ENCODE results near the gene PDZRN3.

PDZRN3 gene

GRCh38 chr3:73384091-73384906 lies 240.4 kb downstream of the PDZRN3 start:
- no peak for TF ChIP-seq TSHZ2 (CRISPR knock-in tag; IDR thresholded peaks at IDR 0.05)
- no peak for TF ChIP-seq CSDC2 (CRISPR knock-in tag; IDR thresholded peaks at IDR 0.05)
- no peak for TF ChIP-seq ESRRG (CRISPR knock-in tag; IDR thresholded peaks at IDR 0.05)
- TF ChIP-seq OSR1 (CRISPR knock-in tag; IDR thresholded peaks at IDR 0.05): no peak
- no peak for TF ChIP-seq ZFP30 (CRISPR knock-in tag; IDR thresholded peaks at IDR 0.05)
- no peak for TF ChIP-seq ZNF8 (CRISPR knock-in tag; IDR thresholded peaks at IDR 0.05)
- TF ChIP-seq BACH2 (CRISPR knock-in tag; IDR thresholded peaks at IDR 0.05; ENCODE audit: borderline replicate concordance): no peak
- TF ChIP-seq TOX (CRISPR knock-in tag; IDR thresholded peaks at IDR 0.05; ENCODE audit: borderline replicate concordance): no peak
- no peak for TF ChIP-seq ARNTL (CRISPR knock-in tag; IDR thresholded peaks at IDR 0.05; ENCODE audit: borderline replicate concordance, low read depth)
- TF ChIP-seq POU6F1 (CRISPR knock-in tag; IDR thresholded peaks at IDR 0.05; ENCODE audit: borderline replicate concordance, low read depth): no peak
- no peak for TF ChIP-seq PATZ1 (CRISPR knock-in tag; IDR thresholded peaks at IDR 0.05; ENCODE audit: borderline replicate concordance)
- no peak for TF ChIP-seq PPARA (CRISPR knock-in tag; IDR thresholded peaks at IDR 0.05; ENCODE audit: borderline replicate concordance)
- TF ChIP-seq GLIS3 (CRISPR knock-in tag; IDR thresholded peaks at IDR 0.05): no peak
- no peak for TF ChIP-seq ZNF565 (CRISPR knock-in tag; conservative IDR thresholded peaks at IDR 0.05; ENCODE audit: low read depth)
- ATAC-seq: no peak

GRCh38 chr3:73383470-73384049 lies 241.2 kb downstream of the PDZRN3 start:
- no peak for TF ChIP-seq CREB5 (CRISPR knock-in tag; IDR thresholded peaks at IDR 0.05; ENCODE audit: low read depth)
- TF ChIP-seq BACH2 (CRISPR knock-in tag; IDR thresholded peaks at IDR 0.05; ENCODE audit: borderline replicate concordance): no peak
- no peak for ATAC-seq

GRCh38 chr3:73381551-73381950 lies 243.2 kb downstream of the PDZRN3 start:
- TF ChIP-seq TCF4 (CRISPR knock-in tag; IDR thresholded peaks at IDR 0.05; ENCODE audit: borderline replicate concordance) (no peak), CREB5 (CRISPR knock-in tag; IDR thresholded peaks at IDR 0.05; ENCODE audit: low read depth) (no peak)
- ATAC-seq: no peak
